GM12878 (cell line): ENCODE measurements around the gene ADAMTS17. TPM values are rescaled to one million over a fixed set of nuclear protein-coding genes. Genes with fewer than 3 reads are reported as not detected.

ENCODE experiments used
- ATAC-seq: fragments of 200-7000 bp; cut with Tn5 transposase; 3 replicates; pipeline ENCODE4 v1.9.1; 2020; ENCODE audit warnings: mild to moderate bottlenecking, moderate library complexity
- BruUV-seq: library from RNA; stranded (reverse); fragments of 400-500 nt; replicated peaks from 2 replicates; lab custom pipeline; 2021; lab: Mats Ljungman, UMichigan
- CTCF ChIA-PET: fragments of 300-600 bp; sonication (Branson Sonifier 250); formaldehyde crosslinking; extraction: SDS; loops from one replicate; lab custom pipeline; 2021; ENCODE audit warnings: inconsistent platforms; lab: Yijun Ruan, JAX
- POLR2A ChIA-PET: fragments of 350-600 bp; formaldehyde crosslinking; extraction: SDS; loops from one replicate; lab custom pipeline; 2021; ENCODE audit warnings: inconsistent platforms; lab: Charles Lee
- RAD21 ChIA-PET: fragments of 300-600 bp; sonication (Branson Sonifier 250); formaldehyde crosslinking; loops from one replicate; lab custom pipeline; 2023; ENCODE audit warnings: antibody characterized with exemption; ENCODE audit not compliant: unreplicated experiment; lab: Charles Lee
- SMC1A ChIA-PET: fragments of 300-600 bp; sonication (Branson Sonifier 250); formaldehyde crosslinking; loops from one replicate; lab custom pipeline; 2023; ENCODE audit not compliant: unreplicated experiment, uncharacterized antibody; lab: Charles Lee
- DNase-seq: peaks from one replicate; pipeline ENCODE4 v3.0.0-alpha.2; 2011; ENCODE audit warnings: low read depth, low spot score
- FAIRE-seq: peaks from 3 replicates; lab custom pipeline; 2011; peaks lifted over from hg19 to GRCh38; lab: Jason Lieb, UNC
- H2AFZ ChIP-seq: 2 replicates; pipeline ENCODE4 v1.6.0; 2011; ENCODE audit warnings: low read depth, low read length, control low read depth; ENCODE audit not compliant: control insufficient read depth
- H3K27ac ChIP-seq: 2 replicates; pipeline ENCODE4 v1.5.1; 2011; ENCODE audit warnings: control low read depth; ENCODE audit not compliant: control insufficient read depth, insufficient read depth
- H3K27me3 ChIP-seq, 2 experiments: replicated peaks in 1 of 2; 2 replicates each; pipeline versions ENCODE4 v1.6.0 to v1.6.1; 2011; ENCODE audit warnings: low read length in 1 of 2; ENCODE audit not compliant: control insufficient read depth in 2 of 2, insufficient read depth in 2 of 2
- H3K36me3 ChIP-seq, 2 experiments: 2 replicates each; pipeline ENCODE4 v1.5.1; 2011; ENCODE audit warnings: low read length in 1 of 2; ENCODE audit not compliant: control insufficient read depth in 2 of 2, insufficient read depth in 2 of 2
- H3K4me1 ChIP-seq: 2 replicates; pipeline ENCODE4 v1.6.1; 2011; ENCODE audit warnings: mild to moderate bottlenecking, low read length, moderate library complexity, mixed read lengths; ENCODE audit not compliant: control insufficient read depth, insufficient read depth
- H3K4me2 ChIP-seq: 2 replicates; pipeline ENCODE4 v1.6.0; 2011; ENCODE audit warnings: control low read depth; ENCODE audit not compliant: control insufficient read depth, insufficient read depth
- H3K4me3 ChIP-seq: fragments of 200-600 bp; sonication (generic); 2 replicates; pipeline ENCODE4 v1.5.1; 2016
- H3K79me2 ChIP-seq: 2 replicates; pipeline ENCODE4 v1.6.0; 2011; ENCODE audit warnings: low read length; ENCODE audit not compliant: control insufficient read depth, insufficient read depth
- H3K9ac ChIP-seq: 2 replicates; pipeline ENCODE4 v1.8.0; 2011; ENCODE audit warnings: low read length, control low read depth, mixed read lengths; ENCODE audit not compliant: control insufficient read depth, insufficient read depth
- H3K9me3 ChIP-seq: replicated peaks from 3 replicates; pipeline ENCODE4 v1.5.1; 2011; ENCODE audit warnings: mild to moderate bottlenecking, low read length; ENCODE audit not compliant: control insufficient read depth, insufficient read depth
- H4K20me1 ChIP-seq: 2 replicates; pipeline ENCODE4 v1.6.0; 2011; ENCODE audit not compliant: control insufficient read depth, insufficient read depth
- BMI1 ChIP-seq: fragments of 450-650 bp; IDR thresholded peaks from 2 replicates; pipeline ENCODE4 v1.6.1; 2016; ENCODE audit warnings: mild to moderate bottlenecking, moderate library complexity, borderline replicate concordance
- CBX3 ChIP-seq: fragments of 200-600 bp; sonication (generic); IDR thresholded peaks from 2 replicates; pipeline ENCODE4 v1.6.1; 2016; ENCODE audit warnings: low read depth, borderline replicate concordance
- EGR1 ChIP-seq, 2 experiments: IDR thresholded peaks; 1 replicate in 1 of 2; 2 replicates in 1 of 2; pipeline ENCODE4 v1.6.1; 2011 to 2012; ENCODE audit warnings: low read depth in 2 of 2, low read length in 2 of 2, borderline replicate concordance in 1 of 2, mild to moderate bottlenecking in 1 of 2, moderate library complexity in 1 of 2
- GABPA ChIP-seq: IDR thresholded peaks from 2 replicates; pipeline ENCODE4 v1.6.1; 2014; ENCODE audit warnings: antibody characterized with exemption, low read depth, mild to moderate bottlenecking, inconsistent platforms
- HCFC1 ChIP-seq: fragments of 150-350 bp; IDR thresholded peaks from 2 replicates; pipeline ENCODE4 v1.6.1; 2014; ENCODE audit warnings: low read length
- IKZF2 ChIP-seq, 2 experiments: fragments of 450-650 bp; IDR thresholded peaks; 2 replicates each; pipeline ENCODE4 v1.6.1; 2017; ENCODE audit warnings: mild to moderate bottlenecking in 2 of 2, moderate library complexity in 2 of 2
- JUND ChIP-seq: IDR thresholded peaks from 2 replicates; pipeline ENCODE4 v1.6.1; 2012; ENCODE audit warnings: low read depth, mild to moderate bottlenecking, low read length, improper control_type of control experiment, moderate library complexity
- KAT2A ChIP-seq: conservative IDR thresholded peaks from 2 replicates; pipeline ENCODE4 v1.6.1; 2011; ENCODE audit warnings: low read depth, low read length; ENCODE audit not compliant: control insufficient read depth
- PAX5 ChIP-seq: IDR thresholded peaks from 2 replicates; pipeline ENCODE4 v1.6.1; 2011; ENCODE audit warnings: low read depth, low read length, borderline replicate concordance
- RAD21 ChIP-seq: IDR thresholded peaks from 2 replicates; pipeline ENCODE4 v1.6.1; 2011; ENCODE audit warnings: mild to moderate bottlenecking, low read depth, low read length, moderate library complexity; ENCODE audit not compliant: insufficient read depth
- SMAD1 ChIP-seq: fragments of 450-650 bp; IDR thresholded peaks from 2 replicates; pipeline ENCODE4 v1.6.1; 2018; ENCODE audit warnings: mild to moderate bottlenecking, low read depth; ENCODE audit not compliant: partially characterized antibody
- SPI1 ChIP-seq: IDR thresholded peaks from 2 replicates; pipeline ENCODE4 v1.6.1; 2011; ENCODE audit warnings: low read depth, mild to moderate bottlenecking, low read length, moderate library complexity, borderline replicate concordance; ENCODE audit not compliant: insufficient read depth
- ZNF384 ChIP-seq: IDR thresholded peaks from 2 replicates; pipeline ENCODE4 v1.6.1; 2012; ENCODE audit warnings: low read depth, mild to moderate bottlenecking, low read length, improper control_type of control experiment, borderline replicate concordance
- ZNF622 ChIP-seq: fragments of 450-650 bp; IDR thresholded peaks from 2 replicates; pipeline ENCODE4 v1.6.1; 2017; ENCODE audit warnings: mild to moderate bottlenecking, inconsistent platforms
- WGBS: methylation state at CpG from one replicate; pipeline ENCODE4 v1.1.6; 2016; ENCODE audit warnings: low lambda C conversion rate; ENCODE audit not compliant: insufficient replicate concordance, insufficient coverage; ENCODE audit errors: missing lambda C conversion rate; 5-methylcytosine and 5-hydroxymethylcytosine counted together
- in situ Hi-C: fragments of 300-500 bp; cut with MboI; formaldehyde crosslinking; loops from 9 replicates; pipeline ENCODE4 v1.14.3; 2018; ENCODE audit warnings: mixed read lengths
- intact Hi-C: fragments of 100-400 bp; cut with micrococcal nuclease; formaldehyde crosslinking; loops from one replicate; pipeline ENCODE4 v1.14.2; 2022; ENCODE audit not compliant: unreplicated experiment
- polyA plus RNA-seq, 11 experiments: library from polyadenylated mRNA; depleted of rRNA in 4 of 11; unstranded in 6 of 11; stranded (reverse) in 5 of 11; fragments of >200 nt; fragmentation: Nextera tagmentation in 4 of 11; fragmentation: Illumina TruSeq in 1 of 11; extraction: Ambion mirVana in 4 of 11; extraction: Trizol in 1 of 11; gene quantifications; 1 replicate in 1 of 11; 2 replicates in 10 of 11; pipeline versions ENCODE4 v1.2.1 to v1.2.3, GENCODE V29; 2011 to 2016; ENCODE audit warnings: inconsistent platforms in 2 of 11, missing spikeins in 2 of 11, low read depth in 1 of 11
- total RNA-seq, 4 experiments: library from RNA; depleted of rRNA in 3 of 4; stranded (reverse); fragments of >200 nt in 3 of 4; fragmentation: Illumina TruSeq in 1 of 4; extraction: Trizol in 1 of 4; gene quantifications; 2 replicates each; pipeline versions ENCODE4 v1.2.1 to v1.2.3, GENCODE V29; 2013 to 2021

The ADAMTS17 gene
- total and polyA plus RNA-seq, 10 of the 15 experiments (the other 5 are each of a cell fraction or from before 2014, with no cell fraction given), result 0.04 to 0.50 (median 0.10) TPM; not detected in 4

GRCh38 chr15:100199711-100200286, 142.0 kb downstream of the ADAMTS17 start:
- in situ Hi-C loops (no loop called here), intact Hi-C loops (no loop called here)
- Histone ChIP-seq H3K4me1 (0 out of 2 replicates have a peak, but pooled peaks cover 5% of the 10 kb centered on the region), H3K27ac (no peak overlapping the region), H3K27me3 (no peaks in the 10 kb centered on the region), H3K9ac (no peak overlapping the region), H3K4me2 (no peak overlapping the region), H3K4me3 (no peak overlapping the region), H4K20me1 (no peaks in the 10 kb centered on the region), H3K79me2 (no peaks in the 10 kb centered on the region), H3K36me3 (no peaks in the 10 kb centered on the region), H3K9me3 (peaks cover 2% of the 10 kb centered on the region; the same call in 1 of the 3 replicates), H2AFZ (no peak overlapping the region)
- CTCF ChIA-PET, result no interaction called here
- no peak for FAIRE-seq
- no peak for TF ChIP-seq EGR1 (IDR thresholded peaks at IDR 0.05; ENCODE audit: borderline replicate concordance in 1 of 2, low read depth in 2 of 2, low read length in 2 of 2)
- no peak for TF ChIP-seq ZNF384
- no peak for TF ChIP-seq PAX5
- SMC1A ChIA-PET, result no interaction called here
- DNase-seq, result no peak
- ATAC-seq, result no peak
- WGBS, result 75% methylated on average over 20 of the region's 21 CpGs
- RAD21 ChIA-PET, result no interaction called here
- POLR2A ChIA-PET, result no interaction called here
- BruUV-seq, result no TSS peak

GRCh38 chr15:100198442-100198841, 143.3 kb downstream of the ADAMTS17 start:
- TF ChIP-seq HCFC1 (no peak), IKZF2 (IDR thresholded peaks at IDR 0.05) (no peak), CBX3 (no peak), ZNF622 (no peak), JUND (no peak), SMAD1 (no peak), BMI1 (no peak), SPI1 (no peak), RAD21 (no peak), GABPA (no peak), KAT2A (no peak)
- SMC1A ChIA-PET, result no interaction called here
- Histone ChIP-seq H3K27me3 (no peaks in the 10 kb centered on the region), H3K9me3 (peaks cover 2% of the 10 kb centered on the region; the same call in 1 of the 3 replicates), H4K20me1 (no peaks in the 10 kb centered on the region), H2AFZ (no peak overlapping the region), H3K4me1 (0 out of 2 replicates have a peak, but pooled peaks cover 5% of the 10 kb centered on the region), H3K9ac (no peak overlapping the region), H3K4me2 (no peak overlapping the region), H3K79me2 (no peaks in the 10 kb centered on the region), H3K4me3 (no peak overlapping the region), H3K36me3 (no peaks in the 10 kb centered on the region), H3K27ac (no peak overlapping the region)
- CTCF ChIA-PET, result no interaction called here
- WGBS, result 51% methylated on average over 5 of the region's 5 CpGs
- no peak for FAIRE-seq
- POLR2A ChIA-PET, result no interaction called here
- in situ Hi-C loops (no loop called here), intact Hi-C loops (no loop called here)
- no peak for DNase-seq
- BruUV-seq, result no TSS peak
- no peak for ATAC-seq
- RAD21 ChIA-PET, result no interaction called here
